GM19467 (cell line): ENCODE results near the gene MYADM.
"Not testable (repeated sequence)": the region's sequence is repeated elsewhere in the genome, so short reads cannot be mapped to it uniquely, and the experiment has no call there.

Experiments
- ATAC-seq: cut with Tn5 transposase; IDR thresholded peaks from one replicate; pipeline ENCODE4 v1.9.1; 2021; ENCODE audit warnings: mild to moderate bottlenecking, moderate library complexity; ENCODE audit not compliant: unreplicated experiment

The MYADM gene

GRCh38 chr19:53867225-53868090 is at the start of gene MYADM:
TSS of gene MYADM (plus strand) at chr19:53867883. CDS start at chr19:53873530, 5,647 bp downstream.
- ATAC-seq, result peak; percentile 65

GRCh38 chr19:53818756-53819155 is 48.9 kb upstream of the MYADM start:
- no peak for ATAC-seq

- no peak for ATAC-seq
Observed at GRCh38 chr19:53819861-53820260, 47.8 kb upstream of the MYADM start.

- ATAC-seq, result no peak
Observed at GRCh38 chr19:53823380-53824120, 44.1 kb upstream of the MYADM start.

- no peak for ATAC-seq
Observed at GRCh38 chr19:53824134-53824611, 43.5 kb upstream of the MYADM start, which contains the start of gene NLRP12. TSS of gene NLRP12 (minus strand) at chr19:53824314. CDS start at chr19:53824174, 140 bp downstream.

- no peak for ATAC-seq
Observed at GRCh38 chr19:53826876-53827275, 40.8 kb upstream of the MYADM start.

- ATAC-seq, result no peak
Observed at GRCh38 chr19:53828531-53828930, 39.2 kb upstream of the MYADM start.

- ATAC-seq, result not testable (repeated sequence)
Observed at GRCh38 chr19:53832861-53833260, 34.8 kb upstream of the MYADM start.

GRCh38 chr19:53838446-53838845 is 29.2 kb upstream of the MYADM start:
- ATAC-seq, result not testable (repeated sequence)

GRCh38 chr19:53840241-53840640 is 27.4 kb upstream of the MYADM start:
- not testable (repeated sequence) for ATAC-seq

- ATAC-seq, result not testable (repeated sequence)
Observed at GRCh38 chr19:53840914-53841313, 26.8 kb upstream of the MYADM start.

GRCh38 chr19:53844849-53845246 is 22.8 kb upstream of the MYADM start:
- no peak for ATAC-seq

- no peak for ATAC-seq
Observed at GRCh38 chr19:53847555-53847954, 20.1 kb upstream of the MYADM start.

GRCh38 chr19:53849237-53849676 is 18.4 kb upstream of the MYADM start:
- no peak for ATAC-seq

GRCh38 chr19:53853707-53854106 is 14.0 kb upstream of the MYADM start:
- no peak for ATAC-seq

GRCh38 chr19:53864308-53864836 is 3.3 kb upstream of the MYADM start:
- no peak for ATAC-seq

- ATAC-seq, result no peak
Observed at GRCh38 chr19:53865523-53865917, 2.2 kb upstream of the MYADM start.

- no peak for ATAC-seq
Observed at GRCh38 chr19:53865918-53866864, 1.5 kb upstream of the MYADM start.

GRCh38 chr19:53866865-53867224 is 838 bp upstream of the MYADM start:
- no peak for ATAC-seq
